Heart left ventricle (tissue), 16 donors: Measurements from ENCODE around the gene RUNX2. TPM values are rescaled to one million over a fixed set of nuclear protein-coding genes. Genes with fewer than 3 reads are reported as not detected.
"Not testable (repeated sequence)": the region's sequence is repeated elsewhere in the genome, so short reads cannot be mapped to it uniquely, and the experiment has no call there.

Source experiments
- ATAC-seq, 4 donors: fragments of 200-7000 bp; cut with Tn5 transposase; one replicate each; pipeline ENCODE4 v1.9.1; 2020 to 2022; ENCODE audit warnings: moderate library complexity in 4 of 4, mild to moderate bottlenecking in 3 of 4, moderate number of reproducible peaks in 1 of 4
- DNase-seq, 5 donors: peaks; one replicate each; pipeline ENCODE4 v3.0.0-alpha.2; 2020
- H3K27ac ChIP-seq, 12 donors: fragments of 200-600 bp; sonication (generic) in 4 of 12; one replicate each; pipeline versions ENCODE4 v1.5.0 to v1.8.0; 2016 to 2022; ENCODE audit warnings: mild to moderate bottlenecking in 2 of 12
- H3K27me3 ChIP-seq, 9 donors: fragments of 200-600 bp; sonication (generic) in 2 of 9; one replicate each; pipeline versions ENCODE4 v1.5.1 to v1.8.0; 2016 to 2022; ENCODE audit warnings: mild to moderate bottlenecking in 3 of 9
- H3K36me3 ChIP-seq, 9 donors: fragments of 200-600 bp; sonication (generic) in 2 of 9; one replicate each; pipeline versions ENCODE4 v1.5.0 to v1.8.0; 2018 to 2022; ENCODE audit warnings: mild to moderate bottlenecking in 2 of 9
- H3K4me1 ChIP-seq, 12 donors: fragments of 200-600 bp; sonication (generic) in 4 of 12; one replicate each; pipeline versions ENCODE4 v1.5.0 to v1.8.0; 2016 to 2022; ENCODE audit warnings: mild to moderate bottlenecking in 3 of 12
- H3K4me3 ChIP-seq, 12 donors: fragments of 200-600 bp; sonication (generic) in 4 of 12; one replicate each; pipeline versions ENCODE4 v1.5.0 to v1.8.0; 2017 to 2022; ENCODE audit warnings: mild to moderate bottlenecking in 9 of 12, moderate library complexity in 4 of 12
- H3K9me3 ChIP-seq, 12 donors: fragments of 200-600 bp; sonication (generic) in 4 of 12; one replicate each; pipeline versions ENCODE4 v1.5.0 to v1.8.0; 2016 to 2022; ENCODE audit warnings: mild to moderate bottlenecking in 1 of 12
- POLR2A ChIP-seq, 2 donors: fragments of 450-650 bp; IDR thresholded peaks; one replicate each; pipeline ENCODE4 v1.6.1; 2017; ENCODE audit warnings: antibody characterized with exemption in 2 of 2, mild to moderate bottlenecking in 2 of 2, moderate library complexity in 2 of 2
- WGBS, 4 donors: extraction: QIAGEN DNeasy Blood & Tissue Kit in 2 of 4; methylation state at CpG; one replicate each; pipeline versions ENCODE4 v1.1.5 to v1.1.7; 2013 to 2018; 5-methylcytosine and 5-hydroxymethylcytosine counted together
- intact Hi-C, 10 donors: fragments of 100-400 bp; cut with DNase I; formaldehyde crosslinking; loops; one replicate each; pipeline versions ENCODE4 v1.11.1 to v1.14.2; 2022
- polyA plus RNA-seq, 2 donors: library from polyadenylated mRNA; stranded (reverse); fragments of 200-250 nt; gene quantifications; one replicate each; pipeline ENCODE4 v1.2.3, GENCODE V29; 2013
- total RNA-seq, 9 donors: library from RNA; depleted of rRNA in 2 of 9; stranded (reverse); fragments of >200 nt in 2 of 9; fragmentation: NEBNext Ultra II Directional in 3 of 9; extraction: Animal tissue kit (Norgen Biotek cat#: 25700) in 3 of 9; gene quantifications; one replicate each; pipeline versions ENCODE4 v1.1.0 to v1.2.4, GENCODE V29; 2016 to 2023
- TF ChIP-seq, protein P1 (sequence below), 12 donors: fragments of 200-600 bp; sonication (generic) in 4 of 12; IDR thresholded peaks; one replicate each; pipeline versions ENCODE4 v1.5.0 to v1.8.0; 2018 to 2022; ENCODE audit warnings: antibody characterized with exemption in 12 of 12, mild to moderate bottlenecking in 5 of 12
- donor health status: ischemic (EF 13 %, LVEDD 7.1; RV severe dilation, severe dysfunction).
- donor health status: healthy with polysubstance abuse.
- donor health status: DM: no; HTN: yes; CAD: no.
- donor health status: DM: no; HTN: no; CAD: no.
- donor health status: ischemic (EF 25% LVEDD 6.9; RV normal size, moderate dysfunction).
- donor health status: ischemic (EF 25% LVEDD 5.7; RV mildly dilated, moderate dysfunction).
- donor health status: healthy.
- donor health status: DM: yes; HTN: yes; CAD: no.
- donor health status: ischemic (EF 35%, LVEDD 5.7; RV mildly dilated, moderate dysfunction).
- donor health status: nonischemic (EF 11% LVEDD 7.7; RV severe dilation, severe dysfunction).
- donor health status: DM: yes; HTN: yes; CAD: no.
- donor health status: PGD.
- donor health status: ischemic (EF 29% LVEDD 5.4; RV normal size, mild dysfunction).
- donor health status: nonischemic (EF 23%, LVEDD 6.1; RV moderate dilation, normal function).

Gene RUNX2
- total and polyA plus RNA-seq, 11 donors = 0.37 to 3.1 (median 2.0) TPM

DNA sequence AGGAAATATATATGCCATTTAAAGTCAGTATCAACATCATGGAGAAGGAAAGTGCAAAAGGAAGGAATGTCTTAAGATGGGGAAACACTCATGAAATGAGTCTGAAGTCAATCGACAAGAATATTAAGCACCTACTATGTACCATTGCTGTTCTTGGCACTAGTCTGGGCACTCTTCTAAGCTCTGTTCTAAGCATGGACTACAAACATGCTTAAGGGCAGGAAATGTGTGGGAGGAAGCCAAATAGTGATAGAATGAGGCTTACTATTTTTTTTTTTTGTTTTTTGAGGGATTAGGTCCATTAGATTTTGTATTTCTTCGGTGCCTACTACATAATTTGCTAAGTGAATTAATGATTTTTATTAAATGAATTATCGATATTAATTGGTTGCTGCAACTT lies 133.4 kb downstream of the RUNX2 start:
- DNase-seq = no peak
- Histone ChIP-seq H3K9me3 (no peaks in the 10 kb centered on the region), H3K4me1 (peaks cover 0 to 10% (median 0%) of the 10 kb centered on the region in 12 donors), H3K27me3 (no peaks in the 10 kb centered on the region), H3K4me3 (no peak overlapping the region), H3K27ac (no peak overlapping the region), H3K36me3 (no peaks in the 10 kb centered on the region)
- peak in 1 of 4 donors; percentile 52 for ATAC-seq
- intact Hi-C loops = no loop called here
- TF ChIP-seq, protein P1, sequence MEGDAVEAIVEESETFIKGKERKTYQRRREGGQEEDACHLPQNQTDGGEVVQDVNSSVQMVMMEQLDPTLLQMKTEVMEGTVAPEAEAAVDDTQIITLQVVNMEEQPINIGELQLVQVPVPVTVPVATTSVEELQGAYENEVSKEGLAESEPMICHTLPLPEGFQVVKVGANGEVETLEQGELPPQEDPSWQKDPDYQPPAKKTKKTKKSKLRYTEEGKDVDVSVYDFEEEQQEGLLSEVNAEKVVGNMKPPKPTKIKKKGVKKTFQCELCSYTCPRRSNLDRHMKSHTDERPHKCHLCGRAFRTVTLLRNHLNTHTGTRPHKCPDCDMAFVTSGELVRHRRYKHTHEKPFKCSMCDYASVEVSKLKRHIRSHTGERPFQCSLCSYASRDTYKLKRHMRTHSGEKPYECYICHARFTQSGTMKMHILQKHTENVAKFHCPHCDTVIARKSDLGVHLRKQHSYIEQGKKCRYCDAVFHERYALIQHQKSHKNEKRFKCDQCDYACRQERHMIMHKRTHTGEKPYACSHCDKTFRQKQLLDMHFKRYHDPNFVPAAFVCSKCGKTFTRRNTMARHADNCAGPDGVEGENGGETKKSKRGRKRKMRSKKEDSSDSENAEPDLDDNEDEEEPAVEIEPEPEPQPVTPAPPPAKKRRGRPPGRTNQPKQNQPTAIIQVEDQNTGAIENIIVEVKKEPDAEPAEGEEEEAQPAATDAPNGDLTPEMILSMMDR (IDR thresholded peaks at IDR 0.05) = no peak
- no peak for TF ChIP-seq POLR2A (IDR thresholded peaks at IDR 0.05)
- 73 to 84% (median 78%) methylated on average over 3 of the region's 3 CpGs for WGBS, 4 donors

DNA sequence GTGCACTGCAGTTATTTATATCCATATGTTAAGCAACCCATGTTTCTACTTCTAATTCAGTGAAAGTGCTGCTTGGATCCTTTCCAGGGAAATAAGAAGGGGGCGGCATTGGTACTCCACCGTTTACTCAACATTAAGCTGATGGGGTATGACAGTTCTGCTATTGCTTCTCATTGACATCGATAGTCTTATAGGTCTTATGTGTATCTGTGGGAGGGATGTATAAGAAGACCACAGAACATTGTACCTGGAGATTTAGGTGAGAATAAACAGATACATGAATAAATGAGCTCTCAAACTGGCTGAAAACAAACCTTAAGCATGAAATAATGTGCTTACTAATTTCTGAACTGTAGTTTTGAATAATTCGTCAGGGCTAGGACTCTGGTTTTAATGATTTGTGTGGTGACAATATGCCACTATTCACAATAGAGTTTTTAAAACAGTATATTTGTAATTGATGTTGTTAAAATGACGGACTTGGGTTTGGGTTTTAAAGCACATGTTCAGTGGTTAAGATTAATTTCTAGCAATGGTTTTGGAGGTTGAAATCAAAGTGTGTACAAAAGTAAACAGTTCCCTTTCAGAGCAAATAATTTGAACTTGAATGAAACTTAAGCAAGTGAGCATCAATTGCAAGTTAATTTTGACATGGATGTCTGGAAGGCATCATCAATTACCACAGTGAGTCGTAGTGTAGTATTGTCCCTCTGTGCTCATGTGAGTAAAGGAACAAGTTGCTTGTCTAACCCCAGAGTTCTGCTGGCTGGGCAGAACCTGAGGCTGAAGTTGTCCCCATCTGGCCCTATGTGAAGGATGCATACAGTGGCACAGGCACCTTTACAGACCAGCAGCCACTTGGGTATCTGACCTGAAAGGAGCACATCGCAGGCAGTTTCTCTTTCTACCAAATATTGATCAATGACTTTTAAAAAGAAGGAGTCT lies 134.3 kb downstream of the RUNX2 start:
- Histone ChIP-seq H3K36me3 (no peaks in the 10 kb centered on the region), H3K9me3 (no peaks in the 10 kb centered on the region), H3K4me3 (no peak overlapping the region), H3K4me1 (peaks cover 0 to 10% (median 0%) of the 10 kb centered on the region in 12 donors), H3K27ac (no peak overlapping the region), H3K27me3 (no peaks in the 10 kb centered on the region)
- DNase-seq = no peak
- TF ChIP-seq, protein P1 (IDR thresholded peaks at IDR 0.05) = no peak
- no peak for TF ChIP-seq POLR2A (IDR thresholded peaks at IDR 0.05)
- ATAC-seq = no peak
- intact Hi-C loops = no loop called here
- 86 to 89% (median 87%) methylated on average over 7 of the region's 7 CpGs for WGBS, 4 donors

DNA sequence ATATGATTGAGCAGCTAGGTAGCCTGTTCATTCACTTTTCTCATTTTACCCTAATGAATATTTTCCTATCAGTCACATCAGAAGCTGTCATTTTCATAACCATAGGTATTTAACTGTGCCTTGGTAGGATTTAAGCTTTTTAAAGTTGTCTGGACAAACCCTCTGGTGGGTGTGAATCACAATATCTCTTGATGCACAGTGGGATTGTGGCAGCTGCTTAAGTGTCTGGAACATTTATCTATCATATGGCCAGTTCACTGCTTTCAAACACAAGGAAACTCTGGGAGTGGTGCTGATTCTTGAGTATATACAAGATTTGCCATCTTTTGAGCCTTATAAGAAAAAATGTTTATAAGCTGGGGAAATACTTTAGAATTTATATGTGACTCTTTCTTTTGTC lies 136.6 kb downstream of the RUNX2 start:
- Histone ChIP-seq H3K27me3 (no peaks in the 10 kb centered on the region), H3K36me3 (no peaks in the 10 kb centered on the region), H3K9me3 (no peaks in the 10 kb centered on the region), H3K4me3 (no peak overlapping the region), H3K4me1 (peaks cover 0 to 10% (median 0%) of the 10 kb centered on the region in 12 donors), H3K27ac (no peak overlapping the region)
- DNase-seq (no peak), ATAC-seq (no peak)
- no peak for TF ChIP-seq POLR2A (IDR thresholded peaks at IDR 0.05)
- TF ChIP-seq, protein P1 (IDR thresholded peaks at IDR 0.05) = no peak
- intact Hi-C loops = no loop called here

DNA sequence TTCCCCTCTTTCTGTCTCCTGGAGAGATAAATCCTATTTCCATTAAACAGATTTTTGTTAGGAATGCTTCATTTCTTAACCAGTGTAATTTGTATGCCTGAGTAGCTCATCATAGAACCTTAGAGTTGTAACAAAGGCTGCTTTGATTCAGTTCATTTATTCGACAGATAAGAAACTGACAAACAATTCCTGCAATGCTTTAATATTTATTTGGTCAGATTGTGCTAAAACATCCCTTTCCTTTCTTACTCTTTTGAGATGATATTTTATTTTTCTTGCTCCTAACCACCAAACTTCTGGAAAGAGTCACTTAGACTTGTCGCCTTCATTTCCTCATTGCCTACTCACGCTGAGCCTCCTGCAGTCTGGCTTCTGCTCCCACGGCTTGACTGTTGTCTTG lies 138.6 kb downstream of the RUNX2 start:
- H3K27ac ChIP-seq = peak overlapping the region in 2 of 12 donors; percentile 25 to 45
- H3K36me3 ChIP-seq = no peaks in the 10 kb centered on the region
- peaks cover 0 to 3% (median 0%) of the 10 kb centered on the region in 12 donors for H3K4me1 ChIP-seq
- ATAC-seq = no peak
- no peaks in the 10 kb centered on the region for H3K9me3 ChIP-seq
- DNase-seq = no peak
- H3K4me3 ChIP-seq = no peak overlapping the region
- TF ChIP-seq, protein P1 (IDR thresholded peaks at IDR 0.05) = no peak
- TF ChIP-seq POLR2A (IDR thresholded peaks at IDR 0.05) = no peak
- WGBS, 4 donors = 74 to 88% (median 82%) methylated on average over 4 of the region's 4 CpGs
- H3K27me3 ChIP-seq = no peaks in the 10 kb centered on the region
- intact Hi-C loops = no loop called here

DNA sequence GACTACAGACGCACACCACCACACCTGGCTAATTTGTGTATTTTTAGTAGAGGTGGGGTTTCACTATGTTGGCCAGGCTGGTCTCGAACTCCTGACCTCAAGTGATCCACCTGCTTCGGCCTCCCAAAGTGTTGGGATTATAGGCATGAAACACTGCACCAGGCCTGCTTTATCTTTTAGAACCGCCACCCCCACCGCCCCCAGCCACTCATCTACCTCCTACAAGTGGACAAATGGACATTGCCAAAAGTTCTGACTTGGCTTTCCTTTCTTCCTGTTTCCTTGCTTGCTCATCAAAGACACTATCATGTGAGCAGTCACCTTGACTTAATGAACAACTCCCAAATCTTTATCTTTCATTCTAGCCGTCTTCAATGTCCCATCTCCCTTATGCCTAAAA lies 139.3 kb downstream of the RUNX2 start:
- H3K4me1 ChIP-seq, H3K27me3 ChIP-seq, ATAC-seq, DNase-seq, H3K36me3 ChIP-seq, intact Hi-C loops, H3K9me3 ChIP-seq, H3K4me3 ChIP-seq: not testable (repeated sequence)
- WGBS, 4 donors = 83 to 94% (median 92%) methylated on average over 6 of the region's 6 CpGs
- H3K27ac ChIP-seq = peak overlapping the region in 1 of 12 donors; percentile 24
